NT2/D1 (cell line): ENCODE results near the gene LRRC4B.
"Not testable (repeated sequence)": the region's sequence is repeated elsewhere in the genome, so short reads cannot be mapped to it uniquely, and the experiment has no call there.

Experiments used
- DNase-seq: peaks from one replicate; pipeline ENCODE4 v3.0.0-alpha.2; 2011; ENCODE audit warnings: low read depth, low spot score
- H3K27me3 ChIP-seq: 2 replicates; pipeline ENCODE4 v1.6.0; 2011; ENCODE audit warnings: mild to moderate bottlenecking; ENCODE audit not compliant: insufficient read length, insufficient read depth
- H3K36me3 ChIP-seq: 2 replicates; pipeline ENCODE4 v1.6.1; 2011; ENCODE audit warnings: mild to moderate bottlenecking, low read length, mixed read lengths; ENCODE audit not compliant: insufficient read depth, insufficient read length
- H3K4me1 ChIP-seq: 2 replicates; pipeline ENCODE4 v1.5.1; 2011; ENCODE audit not compliant: insufficient read depth, insufficient read length
- H3K4me3 ChIP-seq: 2 replicates; pipeline ENCODE4 v1.5.1; 2011; ENCODE audit warnings: low read depth; ENCODE audit not compliant: insufficient read length
- H3K9ac ChIP-seq: 2 replicates; pipeline ENCODE4 v1.6.0; 2011; ENCODE audit warnings: low read depth; ENCODE audit not compliant: insufficient read length
- H3K9me3 ChIP-seq: 2 replicates; pipeline ENCODE4 v1.5.1; 2011; ENCODE audit warnings: mild to moderate bottlenecking, low read length; ENCODE audit not compliant: insufficient read depth
- SUZ12 ChIP-seq: IDR thresholded peaks from 2 replicates; pipeline ENCODE4 v1.6.1; 2011; ENCODE audit not compliant: insufficient read length, insufficient read depth; ENCODE audit errors: extremely low read depth
- YY1 ChIP-seq: IDR thresholded peaks from 2 replicates; pipeline ENCODE4 v1.6.1; 2011; ENCODE audit not compliant: insufficient read length, insufficient read depth
- ZNF274 ChIP-seq: IDR thresholded peaks from 2 replicates; pipeline ENCODE4 v1.6.1; 2011; ENCODE audit warnings: mild to moderate bottlenecking, low read depth, low read length

Gene LRRC4B

DNA sequence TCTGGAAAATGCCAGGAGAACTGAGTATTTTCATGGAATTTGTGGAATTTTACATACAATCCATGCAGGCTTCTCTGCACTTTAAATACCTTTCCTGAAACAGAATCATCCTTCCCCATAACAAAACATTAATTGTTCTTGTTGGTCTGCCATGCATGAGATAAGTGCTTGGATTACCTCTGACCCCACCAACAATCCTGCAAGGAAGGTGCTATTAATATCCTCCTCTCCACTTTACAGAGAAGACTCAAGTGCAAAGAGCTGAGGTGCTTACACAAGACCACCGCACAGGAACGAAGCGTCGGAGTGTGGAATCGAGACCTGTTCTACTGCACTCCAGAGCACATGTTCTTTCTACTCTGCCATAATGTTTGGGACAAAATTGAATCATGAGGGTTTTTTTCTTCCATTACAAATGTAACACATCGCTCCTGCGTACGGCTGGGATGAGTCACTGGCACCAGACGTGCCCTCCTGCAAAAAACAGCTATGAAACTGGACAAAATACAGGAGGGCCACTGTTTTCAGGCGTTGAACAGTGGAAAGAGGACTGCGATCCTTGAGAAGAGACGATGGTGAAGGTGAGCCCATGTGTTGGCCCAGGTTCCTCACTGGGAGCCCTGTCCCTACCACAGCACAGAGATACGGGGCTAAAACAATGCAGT, 12.9 kb upstream of the LRRC4B start:
- Histone ChIP-seq H3K9me3 (peaks cover 8% of the 10 kb centered on the region; the same call in 1 of the 2 replicates), H3K4me3 (no peak overlapping the region), H3K9ac (no peak overlapping the region), H3K36me3 (no peaks in the 10 kb centered on the region), H3K27me3 (no peaks in the 10 kb centered on the region), H3K4me1 (no peaks in the 10 kb centered on the region)
- TF ChIP-seq YY1, result no peak
- no peak for TF ChIP-seq ZNF274
- TF ChIP-seq SUZ12, result no peak
- DNase-seq, result no peak

- DNase-seq, result no peak
- H3K27me3 ChIP-seq, result no peaks in the 10 kb centered on the region
- TF ChIP-seq SUZ12 (no peak), YY1 (no peak), ZNF274 (no peak)
Observed at GRCh38 chr19:50580240-50580639, 12.0 kb upstream of the LRRC4B start.

DNA sequence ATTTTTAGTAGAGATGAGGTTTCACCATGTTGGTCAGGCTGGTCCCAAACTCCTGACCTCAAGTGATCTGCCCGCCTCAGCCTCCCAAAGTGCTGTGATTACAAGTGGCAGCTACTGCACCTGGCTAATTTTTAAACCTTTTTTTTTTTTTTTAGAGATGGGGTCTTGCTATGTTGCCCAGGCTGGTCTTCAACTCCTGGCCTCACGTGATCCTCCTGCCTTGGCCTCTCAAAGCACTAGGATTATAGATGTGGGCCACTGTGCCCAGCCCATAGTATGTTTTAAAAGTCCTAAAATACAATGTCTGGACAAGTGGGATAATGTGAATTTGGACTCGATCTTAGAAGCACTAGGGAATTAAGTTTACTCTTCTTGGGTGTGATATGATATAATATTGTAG, 8.5 kb upstream of the LRRC4B start:
- H3K9ac ChIP-seq, DNase-seq, H3K9me3 ChIP-seq, H3K27me3 ChIP-seq, H3K36me3 ChIP-seq, H3K4me1 ChIP-seq, H3K4me3 ChIP-seq: not testable (repeated sequence)

More at GRCh38 chr19:50580240-50580639, 12.0 kb upstream of the LRRC4B start:
- Histone ChIP-seq H3K4me1 (no peaks in the 10 kb centered on the region), H3K9me3 (peaks cover 8% of the 10 kb centered on the region; the same call in 1 of the 2 replicates), H3K4me3 (no peak overlapping the region), H3K9ac (no peak overlapping the region), H3K36me3 (no peaks in the 10 kb centered on the region)

DNA sequence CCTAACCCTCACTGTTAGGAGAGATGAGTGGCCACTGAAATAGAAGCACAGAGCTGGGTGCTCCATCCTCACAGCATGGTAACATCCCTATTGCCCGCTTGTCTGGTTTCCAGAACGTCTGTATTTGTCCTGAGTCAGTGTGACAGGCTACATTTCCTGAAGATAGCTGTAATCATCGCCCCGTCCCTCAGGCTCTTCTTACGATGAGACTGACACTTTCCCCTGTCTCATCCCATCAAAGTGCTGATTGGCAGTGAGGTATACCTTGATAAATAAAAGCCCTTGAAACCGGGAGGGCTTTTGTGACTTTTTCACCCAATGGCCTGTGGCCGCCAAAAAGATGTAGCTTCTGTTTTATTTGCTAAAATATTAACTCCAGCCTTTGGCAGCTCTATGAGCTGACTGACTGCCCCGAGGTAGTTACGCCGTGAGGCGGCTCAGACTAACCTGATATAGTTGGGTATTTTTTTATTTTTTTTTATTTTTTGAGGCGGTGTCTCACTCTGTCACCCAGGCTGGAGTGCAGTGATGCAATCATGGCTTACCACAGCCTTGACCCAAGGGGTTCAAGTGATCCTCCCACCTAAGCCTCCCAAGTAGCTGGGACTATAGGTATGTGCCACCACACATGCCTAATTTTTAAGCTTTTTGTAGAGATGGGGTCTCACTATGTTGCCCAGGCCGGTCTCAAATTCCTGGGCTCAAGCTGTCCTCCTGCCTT, 5.7 kb upstream of the LRRC4B start:
- no peaks in the 10 kb centered on the region for H3K9me3 ChIP-seq
- no peak for TF ChIP-seq SUZ12
- no peak for TF ChIP-seq ZNF274
- no peak for TF ChIP-seq YY1
- H3K9ac ChIP-seq, result no peak overlapping the region
- H3K4me3 ChIP-seq, result no peak overlapping the region
- no peaks in the 10 kb centered on the region for H3K36me3 ChIP-seq
- H3K27me3 ChIP-seq, result no peaks in the 10 kb centered on the region
- DNase-seq, result no peak
- H3K4me1 ChIP-seq, result no peaks in the 10 kb centered on the region

DNA sequence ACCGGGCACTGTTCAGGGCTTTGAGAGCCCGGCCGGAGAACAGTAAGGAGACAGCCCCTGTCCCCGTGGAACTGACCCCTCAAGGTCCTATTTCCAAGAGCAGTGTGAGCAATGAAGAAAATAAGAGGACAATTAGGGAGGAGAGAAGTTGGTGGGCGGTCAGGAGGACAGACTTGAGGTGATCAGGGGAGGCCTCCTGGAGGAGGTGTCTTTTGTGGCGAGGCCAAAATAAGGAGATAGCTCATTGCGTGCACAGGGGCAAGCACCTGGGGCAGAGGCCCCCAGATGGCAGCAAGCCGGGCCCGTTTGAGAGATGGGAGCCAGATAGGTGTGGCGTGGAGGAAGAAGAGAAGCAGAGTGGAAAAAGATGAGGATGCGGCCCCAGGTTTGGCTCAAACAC, 2.8 kb upstream of the LRRC4B start:
- H3K36me3 ChIP-seq, result no peaks in the 10 kb centered on the region
- no peak overlapping the region for H3K4me3 ChIP-seq
- H3K4me1 ChIP-seq, result peaks cover 4% of the 10 kb centered on the region
- no peak for TF ChIP-seq YY1
- H3K9me3 ChIP-seq, result no peaks in the 10 kb centered on the region
- no peak for DNase-seq
- no peak overlapping the region for H3K9ac ChIP-seq
- peaks cover 8% of the 10 kb centered on the region for H3K27me3 ChIP-seq

DNA sequence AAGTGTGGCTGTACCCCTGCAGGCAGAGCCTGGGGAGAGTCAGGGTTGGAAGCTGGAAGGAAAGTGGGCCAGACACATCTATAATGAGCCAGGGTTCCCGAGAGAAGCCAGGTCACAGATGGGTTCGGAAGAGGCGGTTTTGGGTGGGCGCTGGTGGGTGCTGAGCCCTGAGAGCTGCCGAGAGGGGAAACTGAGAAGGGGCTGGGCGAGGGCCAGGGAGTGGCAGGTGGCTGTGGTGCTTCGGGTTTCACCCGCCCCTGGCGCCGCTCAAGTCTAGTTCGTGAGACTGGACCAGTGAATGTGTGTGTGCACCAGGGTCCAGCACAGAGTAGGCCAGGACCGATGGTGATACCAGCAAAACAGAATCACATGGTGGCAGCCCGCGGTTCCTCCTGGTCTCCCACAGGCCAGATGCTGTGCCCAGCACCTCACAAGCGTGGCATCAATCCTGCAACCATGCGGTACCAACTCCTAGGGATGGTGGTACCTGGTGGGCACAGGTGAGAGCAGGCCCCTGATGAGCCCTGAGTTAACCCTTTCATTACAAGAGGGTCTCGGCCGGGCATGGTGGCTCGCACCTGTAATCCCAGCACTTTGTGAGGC, 1.8 kb upstream of the LRRC4B start:
- no peak for DNase-seq
- Histone ChIP-seq H3K27me3 (peaks cover 13% of the 10 kb centered on the region), H3K4me3 (no peak overlapping the region), H3K9ac (no peak overlapping the region), H3K4me1 (peaks cover 6% of the 10 kb centered on the region), H3K36me3 (peaks cover 3% of the 10 kb centered on the region), H3K9me3 (no peaks in the 10 kb centered on the region)
- TF ChIP-seq ZNF274, result no peak
- no peak for TF ChIP-seq SUZ12
- TF ChIP-seq YY1, result no peak

GRCh38 chr19:50568728-50569698, 778 bp upstream of the LRRC4B start:
- H3K4me3 ChIP-seq, result no peak overlapping the region
- TF ChIP-seq SUZ12 (no peak), ZNF274 (no peak), YY1 (no peak)

More at GRCh38 chr19:50568728-50569698, 778 bp upstream of the LRRC4B start:
- Histone ChIP-seq H3K9ac (no peak overlapping the region), H3K4me1 (peaks cover 10% of the 10 kb centered on the region), H3K9me3 (no peaks in the 10 kb centered on the region), H3K36me3 (peaks cover 4% of the 10 kb centered on the region), H3K27me3 (peaks cover 13% of the 10 kb centered on the region)
- no peak for DNase-seq
